Inflammatory macrophage (primary cell): ENCODE results near the gene NMRAL1.

ENCODE experiments used
- DNase-seq, 2 donors: peaks; one replicate each; pipeline ENCODE4 v3.0.0-alpha.2; 2020 to 2022

The NMRAL1 gene

GRCh38 chr16:4426021-4426684 is 48.3 kb downstream of the NMRAL1 start:
- DNase-seq = peak; percentile 15 to 19

GRCh38 chr16:4425378-4426020 is 48.9 kb downstream of the NMRAL1 start, which contains the start of gene DNAJA3:
TSS of gene DNAJA3 (plus strand) at chr16:4425868. CDS start at chr16:4425882, 14 bp downstream.
- DNase-seq = peak; percentile 93 to 97

- peak; percentile 30 to 70 for DNase-seq
Measured at GRCh38 chr16:4420505-4421105, 53.8 kb downstream of the NMRAL1 start.

- DNase-seq = no peak
Measured at GRCh38 chr16:4419402-4419959, 54.9 kb downstream of the NMRAL1 start.

GRCh38 chr16:4416200-4417032 is 58.0 kb downstream of the NMRAL1 start, which contains the start of gene CORO7:
TSS of gene CORO7 (minus strand) at chr16:4416596. CDS start at chr16:4416518, 78 bp downstream.
- DNase-seq = peak; percentile 96 to 97

GRCh38 chr16:4415538-4416199 is 58.8 kb downstream of the NMRAL1 start:
- peak; percentile 92 to 96 for DNase-seq

DNA sequence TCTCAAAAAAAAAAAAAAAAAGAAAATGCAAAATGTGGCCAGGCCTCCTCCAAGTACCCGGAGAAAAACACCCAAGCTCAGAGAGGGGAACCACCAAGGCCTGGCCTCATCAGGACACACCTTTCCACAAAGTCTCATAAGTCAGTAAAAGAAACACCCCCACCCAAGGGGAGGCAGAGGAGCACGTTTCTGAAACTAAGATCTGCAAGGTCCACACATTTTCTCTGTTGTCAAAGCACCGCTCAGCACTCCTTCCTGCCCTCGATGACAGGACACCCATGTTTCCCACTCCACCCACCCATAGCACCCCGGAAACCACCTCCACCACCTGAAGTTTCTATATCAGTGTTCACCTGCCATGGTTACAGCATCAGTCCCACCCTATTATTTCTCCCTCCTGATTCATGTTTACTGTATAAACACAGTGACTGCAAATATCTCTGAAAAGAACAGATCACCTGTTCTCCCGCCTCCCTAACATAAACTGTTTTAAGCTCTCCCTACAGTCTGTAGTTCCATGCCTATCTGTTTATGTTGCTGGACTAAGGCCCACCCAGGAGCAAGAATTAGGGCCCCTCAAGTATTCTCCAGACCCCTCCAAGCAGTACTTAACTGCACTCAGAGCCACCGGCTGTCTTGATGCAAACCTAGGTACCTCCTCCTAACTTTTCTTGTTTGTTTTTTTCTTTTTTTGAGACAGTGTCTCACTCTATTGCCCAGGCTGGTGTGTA is 60.1 kb downstream of the NMRAL1 start:
- DNase-seq = no peak

- DNase-seq = no peak
Measured at GRCh38 chr16:4412854-4413253, 61.6 kb downstream of the NMRAL1 start.

DNA sequence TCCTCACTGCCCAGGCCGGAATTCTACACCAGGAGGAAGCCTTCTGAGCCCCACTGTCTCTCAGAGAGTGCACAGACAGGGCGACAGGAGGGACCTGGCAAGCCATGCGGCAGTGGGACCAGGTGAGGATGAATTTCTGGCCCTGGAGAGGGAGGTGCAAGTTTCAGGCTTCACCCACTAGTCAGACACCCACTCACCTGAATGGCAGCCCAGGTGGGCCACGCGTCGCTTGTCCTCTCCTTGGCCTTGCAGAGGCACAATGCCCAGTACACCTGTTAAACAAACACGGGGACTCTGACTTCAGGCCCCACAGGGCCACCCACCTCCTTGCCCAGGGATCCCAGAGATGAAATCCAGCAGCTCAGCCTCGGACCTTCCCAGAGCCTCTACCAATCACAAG is 62.3 kb downstream of the NMRAL1 start:
- no peak for DNase-seq
